HepG2 (cell line): ENCODE results near the gene NEURL2. TPM values are rescaled to one million over a fixed set of nuclear protein-coding genes. Genes with fewer than 3 reads are reported as not detected.

Experiments
- BRCA1 ChIP-seq: sonication (generic); formaldehyde crosslinking; IDR thresholded peaks from 2 replicates; pipeline ENCODE4 v1.4.0; 2020; ENCODE audit warnings: missing genetic modification reagents
- DPF2 ChIP-seq: sonication (generic); formaldehyde crosslinking; IDR thresholded peaks from 2 replicates; pipeline ENCODE4 v1.4.0; 2020; ENCODE audit warnings: mild to moderate bottlenecking, low read depth, missing genetic modification reagents, borderline replicate concordance
- HES4 ChIP-seq: sonication (generic); formaldehyde crosslinking; IDR thresholded peaks from 2 replicates; pipeline ENCODE4 v1.9.0; 2021; ENCODE audit warnings: mild to moderate bottlenecking, missing genetic modification reagents, borderline replicate concordance
- JUN ChIP-seq: sonication (generic); formaldehyde crosslinking; IDR thresholded peaks from 2 replicates; pipeline ENCODE4 v1.4.0; 2020; ENCODE audit warnings: mild to moderate bottlenecking, missing genetic modification reagents
- KLF11 ChIP-seq: IDR thresholded peaks from 2 replicates; pipeline ENCODE4 v1.6.1; 2016; ENCODE audit warnings: missing compliant biosample characterization
- POLR2AphosphoS5 ChIP-seq: IDR thresholded peaks from 2 replicates; pipeline ENCODE4 v1.6.1; 2012; ENCODE audit warnings: low read depth, low read length
- RBFOX2 ChIP-seq: fragments of 200-400 bp; formaldehyde crosslinking; IDR thresholded peaks from 2 replicates; pipeline ENCODE4 v1.6.1; 2017; ENCODE audit warnings: low read depth, mild to moderate bottlenecking, low read length
- SP140L ChIP-seq: sonication (generic); formaldehyde crosslinking; IDR thresholded peaks from 2 replicates; pipeline ENCODE4 v1.4.0; 2020; ENCODE audit warnings: missing genetic modification reagents, borderline replicate concordance
- YEATS2 ChIP-seq: sonication (generic); formaldehyde crosslinking; IDR thresholded peaks from 2 replicates; pipeline ENCODE4 v1.4.0; 2020; ENCODE audit warnings: missing genetic modification reagents, borderline replicate concordance
- ZNF235 ChIP-seq: sonication (generic); formaldehyde crosslinking; IDR thresholded peaks from 2 replicates; pipeline ENCODE4 v1.8.1; 2023; ENCODE audit warnings: mild to moderate bottlenecking, missing genetic modification reagents, borderline replicate concordance
- ZNF260 ChIP-seq: sonication (generic); formaldehyde crosslinking; IDR thresholded peaks from 2 replicates; pipeline ENCODE4 v1.4.0; 2020; ENCODE audit warnings: missing genetic modification reagents, low read depth, mild to moderate bottlenecking, borderline replicate concordance
- ZNF367 ChIP-seq: sonication (generic); formaldehyde crosslinking; IDR thresholded peaks from 2 replicates; pipeline ENCODE4 v1.4.0; 2020; ENCODE audit warnings: missing genetic modification reagents, borderline replicate concordance
- ZNF598 ChIP-seq: sonication (generic); formaldehyde crosslinking; IDR thresholded peaks from 2 replicates; pipeline ENCODE4 v1.5.1; 2020; ENCODE audit warnings: mild to moderate bottlenecking, missing genetic modification reagents, borderline replicate concordance
- ZNF772 ChIP-seq: sonication (generic); formaldehyde crosslinking; IDR thresholded peaks from 2 replicates; pipeline ENCODE4 v1.5.0; 2020; ENCODE audit warnings: mild to moderate bottlenecking, missing genetic modification reagents
- ZNF891 ChIP-seq: sonication (generic); formaldehyde crosslinking; IDR thresholded peaks from 2 replicates; pipeline ENCODE4 v1.5.0; 2020; ENCODE audit warnings: mild to moderate bottlenecking, missing genetic modification reagents
- polyA plus RNA-seq, 8 experiments: library from polyadenylated mRNA; depleted of rRNA in 3 of 8; stranded (reverse) in 7 of 8; unstranded in 1 of 8; fragments of >200 nt; fragmentation: Illumina TruSeq in 4 of 8; extraction: Trizol in 4 of 8; gene quantifications; 2 replicates each; pipeline versions ENCODE4 v1.2.1 to v1.2.3, GENCODE V29; 2011 to 2016; ENCODE audit warnings: low read depth in 4 of 8, missing spikeins in 1 of 8, mixed read lengths in 1 of 8; ENCODE audit not compliant: insufficient read depth in 1 of 8
- total RNA-seq, 5 experiments: library from RNA; depleted of rRNA; stranded (reverse); fragments of >200 nt; fragmentation: Illumina TruSeq; extraction: Trizol; gene quantifications; 2 replicates each; pipeline ENCODE4 v1.2.3, GENCODE V29; 2016; ENCODE audit warnings: low read depth in 1 of 5
- TF ChIP-seq, protein P1 (sequence below), 2 experiments: IDR thresholded peaks; 2 replicates each; pipeline ENCODE4 v1.6.1; 2011 to 2012; ENCODE audit warnings: low read length in 2 of 2, borderline replicate concordance in 1 of 2, low read depth in 1 of 2, mild to moderate bottlenecking in 1 of 2, moderate library complexity in 1 of 2
- TF ChIP-seq, protein P2 (sequence below): IDR thresholded peaks from 2 replicates; pipeline ENCODE4 v1.6.1; 2012; ENCODE audit warnings: low read length, improper control_type of control experiment
- TF ChIP-seq, protein P3 (sequence below): sonication (generic); formaldehyde crosslinking; conservative IDR thresholded peaks from 2 replicates; pipeline ENCODE4 v1.8.0; 2022; ENCODE audit warnings: mild to moderate bottlenecking, moderate library complexity, missing genetic modification reagents
- TF ChIP-seq, protein P4 (sequence below): IDR thresholded peaks from 2 replicates; pipeline ENCODE4 v1.6.1; 2016; ENCODE audit warnings: missing compliant biosample characterization, missing genetic modification reagents, borderline replicate concordance

NEURL2 gene
- total and polyA plus RNA-seq, 2 of the 13 experiments (the other 11 are each of a cell fraction or from before 2014, with no cell fraction given), result 7.2 to 9.7 TPM

DNA sequence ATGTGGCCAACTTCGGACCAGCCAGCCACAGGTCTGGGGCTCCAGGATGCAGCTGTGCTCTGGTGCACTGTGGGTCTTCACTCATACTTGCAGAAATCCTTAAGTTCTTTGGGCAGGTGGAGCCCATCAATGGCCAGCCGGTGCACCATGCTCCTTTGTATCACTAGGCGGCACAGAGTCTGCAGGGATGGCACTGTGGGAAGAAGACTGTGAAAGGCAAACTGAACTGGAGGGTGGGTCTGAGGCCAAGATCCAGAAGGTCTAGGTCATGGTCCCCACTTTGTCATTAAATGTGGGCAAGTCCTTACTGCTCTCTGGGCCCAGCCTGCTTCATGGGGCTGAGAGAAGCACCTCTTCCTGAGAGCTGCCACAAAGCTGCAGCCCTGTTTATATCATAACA lies 2.3 kb downstream of the NEURL2 start (continued):
- TF ChIP-seq ZNF891 (CRISPR knock-in tag) (peak; percentile 73; the same call in 1 of the 2 replicates), DPF2 (no peak), ZNF772 (CRISPR knock-in tag) (no peak), ZNF598 (CRISPR knock-in tag) (no peak), RBFOX2 (peak; percentile 37), POLR2AphosphoS5 (0 out of 2 replicates have a peak, but pooled peaks have one; percentile 16), ZNF367 (CRISPR knock-in tag) (no peak), JUN (CRISPR knock-in tag) (0 out of 2 replicates have a peak, but pooled peaks have one; percentile 17), BRCA1 (no peak), YEATS2 (CRISPR knock-in tag) (no peak), HES4 (CRISPR knock-in tag) (peak; percentile 38; the same call in 1 of the 2 replicates), SP140L (no peak), ZNF235 (CRISPR knock-in tag) (no peak), ZNF260 (CRISPR knock-in tag) (no peak), KLF11 (CRISPR knock-in tag) (no peak)
- TF ChIP-seq, protein P1, sequence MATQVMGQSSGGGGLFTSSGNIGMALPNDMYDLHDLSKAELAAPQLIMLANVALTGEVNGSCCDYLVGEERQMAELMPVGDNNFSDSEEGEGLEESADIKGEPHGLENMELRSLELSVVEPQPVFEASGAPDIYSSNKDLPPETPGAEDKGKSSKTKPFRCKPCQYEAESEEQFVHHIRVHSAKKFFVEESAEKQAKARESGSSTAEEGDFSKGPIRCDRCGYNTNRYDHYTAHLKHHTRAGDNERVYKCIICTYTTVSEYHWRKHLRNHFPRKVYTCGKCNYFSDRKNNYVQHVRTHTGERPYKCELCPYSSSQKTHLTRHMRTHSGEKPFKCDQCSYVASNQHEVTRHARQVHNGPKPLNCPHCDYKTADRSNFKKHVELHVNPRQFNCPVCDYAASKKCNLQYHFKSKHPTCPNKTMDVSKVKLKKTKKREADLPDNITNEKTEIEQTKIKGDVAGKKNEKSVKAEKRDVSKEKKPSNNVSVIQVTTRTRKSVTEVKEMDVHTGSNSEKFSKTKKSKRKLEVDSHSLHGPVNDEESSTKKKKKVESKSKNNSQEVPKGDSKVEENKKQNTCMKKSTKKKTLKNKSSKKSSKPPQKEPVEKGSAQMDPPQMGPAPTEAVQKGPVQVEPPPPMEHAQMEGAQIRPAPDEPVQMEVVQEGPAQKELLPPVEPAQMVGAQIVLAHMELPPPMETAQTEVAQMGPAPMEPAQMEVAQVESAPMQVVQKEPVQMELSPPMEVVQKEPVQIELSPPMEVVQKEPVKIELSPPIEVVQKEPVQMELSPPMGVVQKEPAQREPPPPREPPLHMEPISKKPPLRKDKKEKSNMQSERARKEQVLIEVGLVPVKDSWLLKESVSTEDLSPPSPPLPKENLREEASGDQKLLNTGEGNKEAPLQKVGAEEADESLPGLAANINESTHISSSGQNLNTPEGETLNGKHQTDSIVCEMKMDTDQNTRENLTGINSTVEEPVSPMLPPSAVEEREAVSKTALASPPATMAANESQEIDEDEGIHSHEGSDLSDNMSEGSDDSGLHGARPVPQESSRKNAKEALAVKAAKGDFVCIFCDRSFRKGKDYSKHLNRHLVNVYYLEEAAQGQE (IDR thresholded peaks at IDR 0.05; ENCODE audit: borderline replicate concordance in 1 of 2, low read depth in 1 of 2, low read length in 2 of 2), result no peak
- TF ChIP-seq, protein P2, sequence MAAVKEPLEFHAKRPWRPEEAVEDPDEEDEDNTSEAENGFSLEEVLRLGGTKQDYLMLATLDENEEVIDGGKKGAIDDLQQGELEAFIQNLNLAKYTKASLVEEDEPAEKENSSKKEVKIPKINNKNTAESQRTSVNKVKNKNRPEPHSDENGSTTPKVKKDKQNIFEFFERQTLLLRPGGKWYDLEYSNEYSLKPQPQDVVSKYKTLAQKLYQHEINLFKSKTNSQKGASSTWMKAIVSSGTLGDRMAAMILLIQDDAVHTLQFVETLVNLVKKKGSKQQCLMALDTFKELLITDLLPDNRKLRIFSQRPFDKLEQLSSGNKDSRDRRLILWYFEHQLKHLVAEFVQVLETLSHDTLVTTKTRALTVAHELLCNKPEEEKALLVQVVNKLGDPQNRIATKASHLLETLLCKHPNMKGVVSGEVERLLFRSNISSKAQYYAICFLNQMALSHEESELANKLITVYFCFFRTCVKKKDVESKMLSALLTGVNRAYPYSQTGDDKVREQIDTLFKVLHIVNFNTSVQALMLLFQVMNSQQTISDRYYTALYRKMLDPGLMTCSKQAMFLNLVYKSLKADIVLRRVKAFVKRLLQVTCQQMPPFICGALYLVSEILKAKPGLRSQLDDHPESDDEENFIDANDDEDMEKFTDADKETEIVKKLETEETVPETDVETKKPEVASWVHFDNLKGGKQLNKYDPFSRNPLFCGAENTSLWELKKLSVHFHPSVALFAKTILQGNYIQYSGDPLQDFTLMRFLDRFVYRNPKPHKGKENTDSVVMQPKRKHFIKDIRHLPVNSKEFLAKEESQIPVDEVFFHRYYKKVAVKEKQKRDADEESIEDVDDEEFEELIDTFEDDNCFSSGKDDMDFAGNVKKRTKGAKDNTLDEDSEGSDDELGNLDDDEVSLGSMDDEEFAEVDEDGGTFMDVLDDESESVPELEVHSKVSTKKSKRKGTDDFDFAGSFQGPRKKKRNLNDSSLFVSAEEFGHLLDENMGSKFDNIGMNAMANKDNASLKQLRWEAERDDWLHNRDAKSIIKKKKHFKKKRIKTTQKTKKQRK, result no peak
- TF ChIP-seq, protein P3, sequence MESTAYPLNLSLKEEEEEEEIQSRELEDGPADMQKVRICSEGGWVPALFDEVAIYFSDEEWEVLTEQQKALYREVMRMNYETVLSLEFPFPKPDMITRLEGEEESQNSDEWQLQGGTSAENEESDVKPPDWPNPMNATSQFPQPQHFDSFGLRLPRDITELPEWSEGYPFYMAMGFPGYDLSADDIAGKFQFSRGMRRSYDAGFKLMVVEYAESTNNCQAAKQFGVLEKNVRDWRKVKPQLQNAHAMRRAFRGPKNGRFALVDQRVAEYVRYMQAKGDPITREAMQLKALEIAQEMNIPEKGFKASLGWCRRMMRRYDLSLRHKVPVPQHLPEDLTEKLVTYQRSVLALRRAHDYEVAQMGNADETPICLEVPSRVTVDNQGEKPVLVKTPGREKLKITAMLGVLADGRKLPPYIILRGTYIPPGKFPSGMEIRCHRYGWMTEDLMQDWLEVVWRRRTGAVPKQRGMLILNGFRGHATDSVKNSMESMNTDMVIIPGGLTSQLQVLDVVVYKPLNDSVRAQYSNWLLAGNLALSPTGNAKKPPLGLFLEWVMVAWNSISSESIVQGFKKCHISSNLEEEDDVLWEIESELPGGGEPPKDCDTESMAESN, result no peak
- TF ChIP-seq, protein P4, sequence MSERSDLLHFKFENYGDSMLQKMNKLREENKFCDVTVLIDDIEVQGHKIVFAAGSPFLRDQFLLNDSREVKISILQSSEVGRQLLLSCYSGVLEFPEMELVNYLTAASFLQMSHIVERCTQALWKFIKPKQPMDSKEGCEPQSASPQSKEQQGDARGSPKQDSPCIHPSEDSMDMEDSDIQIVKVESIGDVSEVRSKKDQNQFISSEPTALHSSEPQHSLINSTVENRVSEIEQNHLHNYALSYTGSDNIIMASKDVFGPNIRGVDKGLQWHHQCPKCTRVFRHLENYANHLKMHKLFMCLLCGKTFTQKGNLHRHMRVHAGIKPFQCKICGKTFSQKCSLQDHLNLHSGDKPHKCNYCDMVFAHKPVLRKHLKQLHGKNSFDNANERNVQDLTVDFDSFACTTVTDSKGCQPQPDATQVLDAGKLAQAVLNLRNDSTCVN, result no peak
